ENCODE results near the gene SCAMP4.

Gene SCAMP4

GRCh38 chr19:1865172-1866010 is 39.8 kb upstream of the SCAMP4 start:
- Histone ChIP-seq H3K79me2 (ENCODE audit: insufficient read depth, low read length) (peaks cover 6% of the 10 kb centered on the region), H3K27me3 (ENCODE audit: insufficient read depth, low read length) (peaks cover 6% of the 10 kb centered on the region; the same call in 1 of the 2 replicates), H4K20me1 (ENCODE audit: insufficient read depth, low read length) (no peaks in the 10 kb centered on the region), H3K9me2 (ENCODE audit: low read depth, low read length) (no peaks in the 10 kb centered on the region), H3K9ac (ENCODE audit: low read length) (peak overlapping the region; percentile 76), H2AFZ (ENCODE audit: low read length) (no peak overlapping the region), H3K36me3 (ENCODE audit: insufficient read depth, low read length) (0 out of 2 replicates have a peak, but pooled peaks cover 2% of the 10 kb centered on the region), H3F3A (ENCODE audit: insufficient read depth, low read length) (no peaks in the 10 kb centered on the region), H3K4me3 (ENCODE audit: low read depth, low read length, poor library complexity, severe bottlenecking) (peak overlapping the region; percentile 65), H3K4me1 (ENCODE audit: insufficient read depth, low read length, severe bottlenecking) (peaks cover 24% of the 10 kb centered on the region), H3K9me3 (ENCODE audit: low read length) (no peaks in the 10 kb centered on the region), H3K4me2 (ENCODE audit: low read length) (peak overlapping the region; percentile 65), H3K27ac (ENCODE audit: low read depth, low read length, poor library complexity, severe bottlenecking) (peak overlapping the region; percentile 61)
- TF ChIP-seq, protein P1, sequence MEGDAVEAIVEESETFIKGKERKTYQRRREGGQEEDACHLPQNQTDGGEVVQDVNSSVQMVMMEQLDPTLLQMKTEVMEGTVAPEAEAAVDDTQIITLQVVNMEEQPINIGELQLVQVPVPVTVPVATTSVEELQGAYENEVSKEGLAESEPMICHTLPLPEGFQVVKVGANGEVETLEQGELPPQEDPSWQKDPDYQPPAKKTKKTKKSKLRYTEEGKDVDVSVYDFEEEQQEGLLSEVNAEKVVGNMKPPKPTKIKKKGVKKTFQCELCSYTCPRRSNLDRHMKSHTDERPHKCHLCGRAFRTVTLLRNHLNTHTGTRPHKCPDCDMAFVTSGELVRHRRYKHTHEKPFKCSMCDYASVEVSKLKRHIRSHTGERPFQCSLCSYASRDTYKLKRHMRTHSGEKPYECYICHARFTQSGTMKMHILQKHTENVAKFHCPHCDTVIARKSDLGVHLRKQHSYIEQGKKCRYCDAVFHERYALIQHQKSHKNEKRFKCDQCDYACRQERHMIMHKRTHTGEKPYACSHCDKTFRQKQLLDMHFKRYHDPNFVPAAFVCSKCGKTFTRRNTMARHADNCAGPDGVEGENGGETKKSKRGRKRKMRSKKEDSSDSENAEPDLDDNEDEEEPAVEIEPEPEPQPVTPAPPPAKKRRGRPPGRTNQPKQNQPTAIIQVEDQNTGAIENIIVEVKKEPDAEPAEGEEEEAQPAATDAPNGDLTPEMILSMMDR (IDR thresholded peaks at IDR 0.05; ENCODE audit: low read length), result no peak

DNA sequence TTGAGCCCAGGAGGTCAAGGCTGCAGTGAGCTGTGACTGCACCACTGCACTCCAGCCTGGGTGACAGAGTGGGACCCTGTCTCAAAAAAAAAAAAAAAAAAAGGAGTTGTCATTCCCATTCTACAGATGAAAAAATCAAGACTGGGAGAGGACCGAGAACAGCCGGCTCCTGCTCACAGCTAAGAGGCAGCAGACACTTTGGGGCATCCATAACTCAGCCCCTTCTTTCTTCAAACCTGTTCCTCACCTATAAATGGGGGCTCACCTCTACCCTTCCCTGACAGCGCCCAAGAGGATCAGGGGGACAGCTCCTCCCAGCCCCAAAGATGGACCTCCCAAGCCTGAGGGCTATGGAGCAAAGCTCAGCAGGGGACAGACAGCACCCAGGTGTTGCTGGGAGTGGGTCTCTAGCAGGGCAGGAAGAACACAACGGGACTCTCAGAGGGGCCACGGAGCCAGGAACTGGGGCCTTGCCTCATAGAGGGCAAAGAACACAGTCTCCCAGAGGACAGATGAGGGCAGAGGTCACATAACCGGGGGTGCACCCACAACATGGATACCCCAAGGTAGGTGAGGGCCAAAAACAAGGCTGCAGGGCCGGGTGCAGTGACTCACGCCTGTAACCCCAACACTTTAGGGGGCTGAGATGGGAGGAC is 38.4 kb upstream of the SCAMP4 start:
- Histone ChIP-seq H3K36me3 (ENCODE audit: insufficient read depth, low read length) (peaks cover 12% of the 10 kb centered on the region; the same call in 1 of the 2 replicates), H3K4me3 (ENCODE audit: low read depth, low read length, poor library complexity, severe bottlenecking) (no peak overlapping the region), H3K9me3 (ENCODE audit: low read length) (no peaks in the 10 kb centered on the region), H3K79me2 (ENCODE audit: insufficient read depth, low read length) (peaks cover 2% of the 10 kb centered on the region; the same call in 1 of the 2 replicates), H3F3A (ENCODE audit: insufficient read depth, low read length) (no peaks in the 10 kb centered on the region), H2AFZ (ENCODE audit: low read length) (no peak overlapping the region), H4K20me1 (ENCODE audit: insufficient read depth, low read length) (no peaks in the 10 kb centered on the region), H3K9me2 (ENCODE audit: low read depth, low read length) (no peaks in the 10 kb centered on the region), H3K27ac (ENCODE audit: low read depth, low read length, poor library complexity, severe bottlenecking) (peak overlapping the region; percentile 41), H3K4me1 (ENCODE audit: insufficient read depth, low read length, severe bottlenecking) (peaks cover 10% of the 10 kb centered on the region), H3K9ac (ENCODE audit: low read length) (no peak overlapping the region; the same call in 1 of the 2 replicates), H3K4me2 (ENCODE audit: low read length) (no peak overlapping the region), H3K27me3 (ENCODE audit: insufficient read depth, low read length) (no peaks in the 10 kb centered on the region)
- no peak for TF ChIP-seq EZH2 (IDR thresholded peaks at IDR 0.05; ENCODE audit: borderline replicate concordance, low read length)
- TF ChIP-seq, protein P1 (IDR thresholded peaks at IDR 0.05; ENCODE audit: low read length), result no peak

GRCh38 chr19:1867349-1867724 is 37.9 kb upstream of the SCAMP4 start:
- Histone ChIP-seq H3K4me1 (ENCODE audit: insufficient read depth, low read length, severe bottlenecking) (peaks cover 6% of the 10 kb centered on the region), H3K36me3 (ENCODE audit: insufficient read depth, low read length) (peaks cover 12% of the 10 kb centered on the region; the same call in 1 of the 2 replicates), H3F3A (ENCODE audit: insufficient read depth, low read length) (no peaks in the 10 kb centered on the region), H3K27me3 (ENCODE audit: insufficient read depth, low read length) (no peaks in the 10 kb centered on the region), H3K9me3 (ENCODE audit: low read length) (no peaks in the 10 kb centered on the region), H3K4me3 (ENCODE audit: low read depth, low read length, poor library complexity, severe bottlenecking) (no peak overlapping the region), H4K20me1 (ENCODE audit: insufficient read depth, low read length) (no peaks in the 10 kb centered on the region), H3K27ac (ENCODE audit: low read depth, low read length, poor library complexity, severe bottlenecking) (no peak overlapping the region), H2AFZ (ENCODE audit: low read length) (no peak overlapping the region), H3K4me2 (ENCODE audit: low read length) (no peak overlapping the region), H3K9ac (ENCODE audit: low read length) (no peak overlapping the region), H3K9me2 (ENCODE audit: low read depth, low read length) (no peaks in the 10 kb centered on the region), H3K79me2 (ENCODE audit: insufficient read depth, low read length) (no peaks in the 10 kb centered on the region)
- TF ChIP-seq EZH2 (IDR thresholded peaks at IDR 0.05; ENCODE audit: borderline replicate concordance, low read length), result no peak
- TF ChIP-seq, protein P1 (IDR thresholded peaks at IDR 0.05; ENCODE audit: low read length), result no peak

Measured in OCI-LY1 (cell line).